ENCODE data around the gene DUSP9.

DUSP9 gene

DNA sequence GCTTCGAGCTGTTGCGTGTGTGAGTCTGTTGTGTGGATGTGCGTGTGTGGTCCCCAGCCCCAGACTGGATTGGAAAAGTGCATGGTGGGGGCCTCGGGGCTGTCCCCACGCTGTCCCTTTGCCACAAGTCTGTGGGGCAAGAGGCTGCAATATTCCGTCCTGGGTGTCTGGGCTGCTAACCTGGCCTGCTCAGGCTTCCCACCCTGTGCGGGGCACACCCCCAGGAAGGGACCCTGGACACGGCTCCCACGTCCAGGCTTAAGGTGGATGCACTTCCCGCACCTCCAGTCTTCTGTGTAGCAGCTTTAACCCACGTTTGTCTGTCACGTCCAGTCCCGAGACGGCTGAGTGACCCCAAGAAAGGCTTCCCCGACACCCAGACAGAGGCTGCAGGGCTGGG, 49.1 kb downstream of the DUSP9 start:
- TF ChIP-seq, protein P1, sequence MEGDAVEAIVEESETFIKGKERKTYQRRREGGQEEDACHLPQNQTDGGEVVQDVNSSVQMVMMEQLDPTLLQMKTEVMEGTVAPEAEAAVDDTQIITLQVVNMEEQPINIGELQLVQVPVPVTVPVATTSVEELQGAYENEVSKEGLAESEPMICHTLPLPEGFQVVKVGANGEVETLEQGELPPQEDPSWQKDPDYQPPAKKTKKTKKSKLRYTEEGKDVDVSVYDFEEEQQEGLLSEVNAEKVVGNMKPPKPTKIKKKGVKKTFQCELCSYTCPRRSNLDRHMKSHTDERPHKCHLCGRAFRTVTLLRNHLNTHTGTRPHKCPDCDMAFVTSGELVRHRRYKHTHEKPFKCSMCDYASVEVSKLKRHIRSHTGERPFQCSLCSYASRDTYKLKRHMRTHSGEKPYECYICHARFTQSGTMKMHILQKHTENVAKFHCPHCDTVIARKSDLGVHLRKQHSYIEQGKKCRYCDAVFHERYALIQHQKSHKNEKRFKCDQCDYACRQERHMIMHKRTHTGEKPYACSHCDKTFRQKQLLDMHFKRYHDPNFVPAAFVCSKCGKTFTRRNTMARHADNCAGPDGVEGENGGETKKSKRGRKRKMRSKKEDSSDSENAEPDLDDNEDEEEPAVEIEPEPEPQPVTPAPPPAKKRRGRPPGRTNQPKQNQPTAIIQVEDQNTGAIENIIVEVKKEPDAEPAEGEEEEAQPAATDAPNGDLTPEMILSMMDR (IDR thresholded peaks at IDR 0.05), result no peak

- TF ChIP-seq, protein P1 (IDR thresholded peaks at IDR 0.05), result no peak
Observed at GRCh38 chrX:153697924-153698865, 51.2 kb downstream of the DUSP9 start.

DNA sequence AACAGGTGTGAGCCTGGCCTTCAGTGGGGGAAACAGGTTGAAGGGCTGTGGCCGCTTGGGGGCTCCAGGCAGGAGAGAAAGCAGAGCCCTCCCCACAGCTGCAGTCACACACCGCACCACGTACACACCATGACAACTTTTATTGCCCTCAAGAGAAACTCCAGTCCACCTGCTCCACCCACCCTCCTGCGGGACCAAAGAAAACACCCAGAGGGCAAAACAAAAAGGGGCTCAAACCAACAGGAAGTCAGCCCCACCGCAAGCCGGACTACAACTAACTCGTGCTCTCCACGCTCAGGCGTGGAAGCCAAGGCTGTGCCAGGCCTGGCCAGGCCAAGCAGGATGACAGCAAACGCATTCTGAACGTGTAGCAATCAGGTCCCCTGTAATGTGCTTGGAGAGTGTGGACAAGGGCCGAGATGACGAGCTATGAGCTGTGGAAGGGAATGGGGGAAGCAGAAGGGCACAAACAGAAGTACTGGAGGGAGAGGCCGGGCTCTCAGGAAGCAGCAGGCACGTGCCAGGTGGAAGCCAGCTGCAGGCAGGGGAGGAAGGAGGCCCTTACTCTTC, 53.5 kb downstream of the DUSP9 start:
- TF ChIP-seq, protein P1 (IDR thresholded peaks at IDR 0.05), result no peak
